ENCODE measurements around the gene DENND11.
"Not testable (repeated sequence)": the region's sequence is repeated elsewhere in the genome, so short reads cannot be mapped to it uniquely, and the experiment has no call there.

DENND11 gene

DNA sequence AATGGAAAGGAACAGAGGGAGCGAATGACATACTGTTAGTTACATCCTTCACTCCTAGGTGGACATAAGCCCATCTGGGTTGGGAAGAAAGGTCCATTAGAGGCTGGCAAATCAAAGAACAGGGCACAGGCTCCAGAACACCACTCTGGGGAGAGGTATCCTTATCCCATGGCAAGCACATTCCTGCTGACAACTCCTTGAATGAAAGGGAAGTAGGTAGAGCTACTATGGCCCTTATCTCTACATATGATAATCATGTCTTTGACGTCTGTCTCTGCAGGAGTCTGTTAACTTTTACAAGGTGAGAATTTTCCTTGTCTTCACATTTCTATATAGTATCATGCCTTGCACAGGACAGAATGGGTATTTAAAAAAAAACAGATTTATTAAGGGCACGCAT, 10.4 kb downstream of the DENND11 start:
- TF ChIP-seq YY1 (IDR thresholded peaks at IDR 0.05; ENCODE audit: insufficient read depth, insufficient read length) (no peak), ZNF274 (IDR thresholded peaks at IDR 0.05; ENCODE audit: low read depth, low read length) (no peak), SUZ12 (IDR thresholded peaks at IDR 0.05; ENCODE audit: extremely low read depth, insufficient read depth, insufficient read length) (no peak)
- DNase-seq (ENCODE audit: low read depth, low spot score), result no peak
- peaks cover 2% of the 10 kb centered on the region for H3K36me3 ChIP-seq (ENCODE audit: insufficient read depth, insufficient read length, low read length)
- H3K4me1 ChIP-seq (ENCODE audit: insufficient read depth, insufficient read length), result no peaks in the 10 kb centered on the region
- no peak overlapping the region for H3K4me3 ChIP-seq (ENCODE audit: insufficient read length, low read depth)
- H3K27me3 ChIP-seq (ENCODE audit: insufficient read depth, insufficient read length), result no peaks in the 10 kb centered on the region
- no peaks in the 10 kb centered on the region for H3K9me3 ChIP-seq (ENCODE audit: insufficient read depth, low read length)
- H3K9ac ChIP-seq (ENCODE audit: insufficient read length, low read depth), result no peak overlapping the region

DNA sequence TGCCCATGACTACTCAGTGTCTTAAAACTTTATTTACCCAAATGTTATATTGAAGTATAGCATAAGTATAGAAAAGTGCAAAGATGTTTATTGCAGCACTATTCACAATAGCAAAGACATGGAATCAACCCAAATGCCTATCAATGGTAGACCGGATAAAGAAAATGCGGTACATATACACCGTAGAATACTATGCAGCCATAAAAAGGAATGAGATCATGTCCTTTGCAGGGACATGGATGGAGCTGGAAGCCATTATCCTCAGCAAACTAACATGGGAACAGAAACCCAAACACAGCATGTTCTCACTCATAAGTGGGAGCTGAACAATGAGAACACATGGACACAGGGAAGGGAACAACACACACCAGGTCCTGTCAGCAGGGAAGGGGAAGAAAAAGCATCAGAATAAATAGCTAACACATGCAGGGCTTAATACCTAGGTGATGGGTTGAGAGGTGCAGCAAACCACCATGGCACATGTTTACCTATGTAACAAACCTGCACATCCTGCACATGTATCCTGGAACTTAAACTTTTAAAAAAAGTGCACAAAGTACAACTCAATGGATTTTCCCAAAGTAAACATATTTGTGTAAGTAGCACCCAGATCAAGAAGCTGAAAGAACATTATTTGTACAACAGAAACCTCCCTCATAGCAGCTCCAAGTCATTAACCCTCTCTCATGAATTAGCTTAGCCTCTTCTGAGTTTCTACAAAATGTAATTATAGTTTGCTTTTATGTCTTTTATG, 12.7 kb downstream of the DENND11 start:
- not testable (repeated sequence) for H3K4me3 ChIP-seq (ENCODE audit: insufficient read length, low read depth); H3K9ac ChIP-seq (ENCODE audit: insufficient read length, low read depth); H3K27me3 ChIP-seq (ENCODE audit: insufficient read depth, insufficient read length); H3K4me1 ChIP-seq (ENCODE audit: insufficient read depth, insufficient read length); H3K9me3 ChIP-seq (ENCODE audit: insufficient read depth, low read length); H3K36me3 ChIP-seq (ENCODE audit: insufficient read depth, insufficient read length, low read length); DNase-seq (ENCODE audit: low read depth, low spot score)

DNA sequence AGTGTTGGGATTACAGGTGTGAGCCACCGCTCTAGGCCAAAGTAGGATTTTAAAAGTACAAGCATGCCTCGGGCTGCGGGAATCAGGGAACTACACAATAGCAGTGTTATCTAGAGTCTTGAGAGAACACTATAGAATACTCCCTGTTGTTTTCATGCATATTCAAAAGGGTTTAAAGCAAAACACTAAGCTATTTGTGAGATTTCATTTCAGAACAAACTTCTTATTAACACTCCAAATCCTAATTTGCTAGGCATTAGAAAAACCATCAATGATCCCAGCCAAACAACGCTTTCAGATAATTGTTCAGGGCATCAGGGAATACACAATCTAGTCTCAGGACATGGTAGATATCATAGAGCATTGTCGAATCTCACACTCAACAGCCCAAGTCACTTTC, 13.9 kb downstream of the DENND11 start:
- TF ChIP-seq SUZ12 (IDR thresholded peaks at IDR 0.05; ENCODE audit: extremely low read depth, insufficient read depth, insufficient read length) (no peak), ZNF274 (IDR thresholded peaks at IDR 0.05; ENCODE audit: low read depth, low read length) (no peak), YY1 (IDR thresholded peaks at IDR 0.05; ENCODE audit: insufficient read depth, insufficient read length) (no peak)
- Histone ChIP-seq H3K4me1 (ENCODE audit: insufficient read depth, insufficient read length) (no peaks in the 10 kb centered on the region), H3K36me3 (ENCODE audit: insufficient read depth, insufficient read length, low read length) (peaks cover 9% of the 10 kb centered on the region), H3K4me3 (ENCODE audit: insufficient read length, low read depth) (no peak overlapping the region), H3K9me3 (ENCODE audit: insufficient read depth, low read length) (no peaks in the 10 kb centered on the region), H3K27me3 (ENCODE audit: insufficient read depth, insufficient read length) (no peaks in the 10 kb centered on the region), H3K9ac (ENCODE audit: insufficient read length, low read depth) (no peak overlapping the region)
- no peak for DNase-seq (ENCODE audit: low read depth, low spot score)

DNA sequence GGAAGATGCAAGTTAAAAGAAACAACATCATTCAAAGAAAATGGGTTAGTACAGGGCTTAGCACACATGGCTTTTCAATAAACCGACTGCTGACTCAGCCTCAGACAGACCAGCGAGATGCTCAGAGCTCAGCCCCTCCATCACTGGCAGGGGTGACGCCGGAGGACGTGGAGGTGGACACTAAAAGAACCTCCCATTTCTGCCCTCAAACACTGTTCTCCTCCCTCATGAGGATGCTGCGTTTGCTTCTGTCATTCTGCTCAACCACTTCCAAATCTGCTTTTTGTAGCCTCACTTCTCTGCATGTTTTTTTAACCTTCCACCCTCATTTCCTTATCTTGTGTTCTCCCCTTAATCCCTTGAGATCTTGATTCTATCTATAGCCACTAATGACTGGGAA, 15.3 kb downstream of the DENND11 start:
- Histone ChIP-seq H3K4me3 (ENCODE audit: insufficient read length, low read depth) (no peak overlapping the region), H3K9me3 (ENCODE audit: insufficient read depth, low read length) (no peaks in the 10 kb centered on the region), H3K36me3 (ENCODE audit: insufficient read depth, insufficient read length, low read length) (peaks cover 11% of the 10 kb centered on the region), H3K27me3 (ENCODE audit: insufficient read depth, insufficient read length) (no peaks in the 10 kb centered on the region), H3K9ac (ENCODE audit: insufficient read length, low read depth) (no peak overlapping the region), H3K4me1 (ENCODE audit: insufficient read depth, insufficient read length) (no peaks in the 10 kb centered on the region)
- TF ChIP-seq ZNF274 (IDR thresholded peaks at IDR 0.05; ENCODE audit: low read depth, low read length), result no peak
- no peak for TF ChIP-seq SUZ12 (IDR thresholded peaks at IDR 0.05; ENCODE audit: extremely low read depth, insufficient read depth, insufficient read length)
- TF ChIP-seq YY1 (IDR thresholded peaks at IDR 0.05; ENCODE audit: insufficient read depth, insufficient read length), result no peak
- DNase-seq (ENCODE audit: low read depth, low spot score), result no peak

DNA sequence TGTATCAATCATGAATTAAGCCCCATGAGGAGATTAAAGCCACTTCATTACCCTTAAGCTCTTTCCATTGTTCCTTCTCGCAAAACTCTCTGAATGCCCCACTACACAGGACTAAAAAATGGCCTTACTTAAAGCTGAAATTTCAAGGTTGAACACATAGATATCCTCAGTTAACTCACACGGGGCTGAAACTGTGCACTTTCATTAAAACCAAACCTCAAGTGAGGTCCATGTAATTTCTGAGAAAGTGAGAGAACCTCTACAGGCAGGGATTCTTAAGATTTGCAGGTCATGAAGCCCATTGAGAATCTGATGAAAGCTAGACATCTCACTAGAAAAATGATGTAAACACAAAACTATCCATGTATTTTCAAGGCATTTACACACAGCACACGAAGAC, 15.9 kb downstream of the DENND11 start:
- Histone ChIP-seq H3K4me3 (ENCODE audit: insufficient read length, low read depth) (no peak overlapping the region), H3K27me3 (ENCODE audit: insufficient read depth, insufficient read length) (no peaks in the 10 kb centered on the region), H3K9me3 (ENCODE audit: insufficient read depth, low read length) (no peaks in the 10 kb centered on the region), H3K36me3 (ENCODE audit: insufficient read depth, insufficient read length, low read length) (peaks cover 11% of the 10 kb centered on the region), H3K4me1 (ENCODE audit: insufficient read depth, insufficient read length) (no peaks in the 10 kb centered on the region), H3K9ac (ENCODE audit: insufficient read length, low read depth) (no peak overlapping the region)
- no peak for DNase-seq (ENCODE audit: low read depth, low spot score)
- TF ChIP-seq SUZ12 (IDR thresholded peaks at IDR 0.05; ENCODE audit: extremely low read depth, insufficient read depth, insufficient read length) (no peak), YY1 (IDR thresholded peaks at IDR 0.05; ENCODE audit: insufficient read depth, insufficient read length) (no peak), ZNF274 (IDR thresholded peaks at IDR 0.05; ENCODE audit: low read depth, low read length) (no peak)

DNA sequence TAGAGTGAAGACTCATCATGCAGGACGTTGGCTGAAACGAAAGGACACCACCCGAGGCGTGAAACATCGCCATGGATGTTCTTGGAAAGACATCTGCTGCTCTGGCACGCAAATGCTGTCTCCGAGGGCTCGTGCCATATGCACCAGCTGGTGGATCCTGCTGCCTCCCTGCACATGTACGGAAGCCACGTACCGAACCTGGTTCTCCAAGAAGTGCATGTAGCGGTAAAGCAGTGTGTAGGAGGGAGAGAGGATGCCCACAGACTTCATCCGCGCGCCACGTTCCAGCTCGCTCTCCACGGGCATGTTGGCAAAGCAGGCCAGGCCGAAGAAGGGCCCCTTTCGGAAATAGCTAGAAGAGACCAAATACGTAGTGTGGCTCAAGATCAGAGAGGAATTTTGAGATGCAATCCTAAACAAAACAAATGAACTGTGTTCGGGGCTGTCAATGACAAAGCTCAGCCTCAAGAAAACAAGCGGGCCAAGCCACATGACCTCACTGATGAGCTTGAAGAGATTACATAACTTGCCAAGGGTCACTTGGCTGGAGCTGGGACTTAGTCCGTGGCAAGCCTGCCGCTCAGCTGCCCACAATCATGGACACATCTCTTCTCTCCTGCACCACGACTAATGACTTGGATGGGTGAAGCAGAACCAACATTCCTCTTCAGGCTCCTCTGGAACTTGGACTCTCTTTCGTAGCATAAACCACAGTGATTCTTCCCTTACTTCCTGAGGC, 16.5 kb downstream of the DENND11 start:
- no peaks in the 10 kb centered on the region for H3K4me1 ChIP-seq (ENCODE audit: insufficient read depth, insufficient read length)
- H3K36me3 ChIP-seq (ENCODE audit: insufficient read depth, insufficient read length, low read length), result peaks cover 10% of the 10 kb centered on the region
- H3K4me3 ChIP-seq (ENCODE audit: insufficient read length, low read depth), result no peak overlapping the region
- H3K27me3 ChIP-seq (ENCODE audit: insufficient read depth, insufficient read length), result no peaks in the 10 kb centered on the region
- no peak for TF ChIP-seq ZNF274 (IDR thresholded peaks at IDR 0.05; ENCODE audit: low read depth, low read length)
- no peak for TF ChIP-seq YY1 (IDR thresholded peaks at IDR 0.05; ENCODE audit: insufficient read depth, insufficient read length)
- TF ChIP-seq SUZ12 (IDR thresholded peaks at IDR 0.05; ENCODE audit: extremely low read depth, insufficient read depth, insufficient read length), result no peak
- no peak for DNase-seq (ENCODE audit: low read depth, low spot score)
- H3K9me3 ChIP-seq (ENCODE audit: insufficient read depth, low read length), result no peaks in the 10 kb centered on the region
- no peak overlapping the region for H3K9ac ChIP-seq (ENCODE audit: insufficient read length, low read depth)

DNA sequence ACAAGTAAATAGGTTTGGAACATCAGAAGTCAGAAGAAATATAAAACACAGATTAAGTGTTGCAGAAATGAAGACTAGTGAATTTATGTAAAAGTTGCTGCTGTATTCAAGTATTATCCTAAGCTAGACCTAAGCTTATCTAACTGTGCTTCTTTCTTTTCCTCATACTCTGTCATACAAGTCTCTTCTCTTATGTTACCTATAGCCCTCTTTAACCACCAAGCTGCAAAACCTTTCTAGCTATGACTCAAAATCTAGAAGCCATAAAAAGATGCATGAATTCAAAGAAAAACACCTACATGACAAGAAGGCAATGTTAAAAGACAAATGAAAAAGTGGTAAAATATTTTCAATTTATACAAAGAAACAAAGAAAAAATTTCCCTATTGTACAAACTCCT, 23.0 kb downstream of the DENND11 start:
- no peak for TF ChIP-seq SUZ12 (IDR thresholded peaks at IDR 0.05; ENCODE audit: extremely low read depth, insufficient read depth, insufficient read length)
- TF ChIP-seq YY1 (IDR thresholded peaks at IDR 0.05; ENCODE audit: insufficient read depth, insufficient read length), result no peak
- TF ChIP-seq ZNF274 (IDR thresholded peaks at IDR 0.05; ENCODE audit: low read depth, low read length), result no peak
- no peak overlapping the region for H3K9ac ChIP-seq (ENCODE audit: insufficient read length, low read depth)
- H3K4me1 ChIP-seq (ENCODE audit: insufficient read depth, insufficient read length), result no peaks in the 10 kb centered on the region
- no peak for DNase-seq (ENCODE audit: low read depth, low spot score)
- peaks cover 2% of the 10 kb centered on the region for H3K36me3 ChIP-seq (ENCODE audit: insufficient read depth, insufficient read length, low read length)
- no peak overlapping the region for H3K4me3 ChIP-seq (ENCODE audit: insufficient read length, low read depth)
- H3K27me3 ChIP-seq (ENCODE audit: insufficient read depth, insufficient read length), result no peaks in the 10 kb centered on the region
- H3K9me3 ChIP-seq (ENCODE audit: insufficient read depth, low read length), result no peaks in the 10 kb centered on the region
